Measurements from ENCODE around the gene CNTNAP2. TPM values are rescaled to one million over a fixed set of nuclear protein-coding genes. Genes with fewer than 3 reads are reported as not detected.

Gene CNTNAP2
- total and polyA plus RNA-seq, 3 donors from 2014 or later, result 4.3 to 6.1 (median 4.4) TPM

- TF ChIP-seq POLR2A (IDR thresholded peaks at IDR 0.05) (no peak), CTCF (IDR thresholded peaks at IDR 0.05) (no peak)
- no peaks in the 10 kb centered on the region for H3K9me3 ChIP-seq
- no peak overlapping the region for H3K4me3 ChIP-seq
- WGBS, 2 donors, result 80 to 84% methylated on average over 3 of the region's 3 CpGs
- H3K4me1 ChIP-seq, result no peaks in the 10 kb centered on the region
- DNase-seq, result no peak
- no peaks in the 10 kb centered on the region for H3K27me3 ChIP-seq
- H3K36me3 ChIP-seq (ENCODE audit: low read depth, missing control alignments), result no peaks in the 10 kb centered on the region
- H3K27ac ChIP-seq, result no peak overlapping the region
- intact Hi-C loops (cut with DNase I; ENCODE audit: low total_unique reads), result no loop called here
Observed at GRCh38 chr7:146290746-146291145, 174.1 kb downstream of the CNTNAP2 start.

GRCh38 chr7:146291900-146292299 is 175.3 kb downstream of the CNTNAP2 start:
- intact Hi-C loops (cut with DNase I; ENCODE audit: low total_unique reads), result no loop called here
- no peak for TF ChIP-seq CTCF (IDR thresholded peaks at IDR 0.05)
- TF ChIP-seq POLR2A (IDR thresholded peaks at IDR 0.05), result no peak
- H3K27ac ChIP-seq, result no peak overlapping the region
- no peak for DNase-seq
- no peaks in the 10 kb centered on the region for H3K4me1 ChIP-seq
- H3K36me3 ChIP-seq (ENCODE audit: low read depth, missing control alignments), result no peaks in the 10 kb centered on the region
- no peak overlapping the region for H3K4me3 ChIP-seq
- H3K27me3 ChIP-seq, result no peaks in the 10 kb centered on the region
- no peaks in the 10 kb centered on the region for H3K9me3 ChIP-seq
- WGBS, 2 donors, result 84 to 89% methylated on average over 1 of the region's 1 CpG

GRCh38 chr7:146296028-146296427 is 179.4 kb downstream of the CNTNAP2 start:
- TF ChIP-seq CTCF (IDR thresholded peaks at IDR 0.05), result no peak
- no peak for TF ChIP-seq POLR2A (IDR thresholded peaks at IDR 0.05)
- 92 to 100% methylated on average over 1 of the region's 1 CpG for WGBS, 2 donors
- Histone ChIP-seq H3K27me3 (no peaks in the 10 kb centered on the region), H3K4me1 (no peaks in the 10 kb centered on the region), H3K4me3 (no peak overlapping the region), H3K27ac (no peak overlapping the region), H3K36me3 (ENCODE audit: low read depth, missing control alignments) (no peaks in the 10 kb centered on the region), H3K9me3 (no peaks in the 10 kb centered on the region)
- DNase-seq, result no peak
- intact Hi-C loops (cut with DNase I; ENCODE audit: low total_unique reads), result no loop called here

GRCh38 chr7:146314962-146315361 is 198.4 kb downstream of the CNTNAP2 start:
- Histone ChIP-seq H3K27ac (no peak overlapping the region), H3K36me3 (ENCODE audit: low read depth, missing control alignments) (no peaks in the 10 kb centered on the region), H3K9me3 (no peaks in the 10 kb centered on the region), H3K27me3 (no peaks in the 10 kb centered on the region), H3K4me3 (no peak overlapping the region), H3K4me1 (no peaks in the 10 kb centered on the region)
- no peak for TF ChIP-seq POLR2A (IDR thresholded peaks at IDR 0.05)
- no peak for TF ChIP-seq CTCF (IDR thresholded peaks at IDR 0.05)
- 56 to 66% methylated on average over 2 of the region's 2 CpGs for WGBS, 2 donors
- intact Hi-C loops (cut with DNase I; ENCODE audit: low total_unique reads), result no loop called here
- DNase-seq, result no peak

- Histone ChIP-seq H3K27me3 (no peaks in the 10 kb centered on the region), H3K9me3 (no peaks in the 10 kb centered on the region), H3K27ac (no peak overlapping the region), H3K4me3 (no peak overlapping the region), H3K36me3 (ENCODE audit: low read depth, missing control alignments) (no peaks in the 10 kb centered on the region), H3K4me1 (no peaks in the 10 kb centered on the region)
- TF ChIP-seq POLR2A (IDR thresholded peaks at IDR 0.05), result no peak
- TF ChIP-seq CTCF (IDR thresholded peaks at IDR 0.05), result no peak
- intact Hi-C loops (cut with DNase I; ENCODE audit: low total_unique reads), result no loop called here
- DNase-seq, result no peak
- 75 to 82% methylated on average over 5 of the region's 5 CpGs for WGBS, 2 donors
Observed at GRCh38 chr7:146319629-146320028, 203.0 kb downstream of the CNTNAP2 start.

Measured in testis (tissue), 3 donors.